CD14-positive monocyte (primary cell): ENCODE data around the gene GAN. TPM values are rescaled to one million over a fixed set of nuclear protein-coding genes. Genes with fewer than 3 reads are reported as not detected.

Source experiments
- DNase-seq, 3 donors: peaks; one replicate each; pipeline ENCODE4 v3.0.0-alpha.2; 2011 to 2022
- H2AFZ ChIP-seq: 2 replicates; pipeline ENCODE4 v1.6.0; 2012; ENCODE audit warnings: mild to moderate bottlenecking, low read depth, low read length, inconsistent platforms; ENCODE audit not compliant: insufficient read depth, poor library complexity, severe bottlenecking
- H3K27ac ChIP-seq, 2 donors: 1 replicate in 1 of 2; 2 replicates in 1 of 2; pipeline ENCODE4 v1.5.1; 2012 to 2013; ENCODE audit warnings: low read length in 2 of 2, control low read depth in 1 of 2, inconsistent platforms in 1 of 2, low read depth in 1 of 2, mild to moderate bottlenecking in 1 of 2
- H3K27me3 ChIP-seq, 2 donors: one replicate each; pipeline versions ENCODE4 v1.6.0 to v1.6.1; 2011 to 2013; ENCODE audit warnings: low read length in 2 of 2; ENCODE audit not compliant: control insufficient read depth in 2 of 2, insufficient read depth in 2 of 2
- H3K36me3 ChIP-seq, 2 donors: replicated peaks in 1 of 2; 1 replicate in 1 of 2; 2 replicates in 1 of 2; pipeline versions ENCODE4 v1.5.1 to v1.6.1; 2012 to 2013; ENCODE audit warnings: low read length in 2 of 2, control low read depth in 1 of 2, inconsistent platforms in 1 of 2, mild to moderate bottlenecking in 1 of 2; ENCODE audit not compliant: insufficient read depth in 2 of 2, control insufficient read depth in 1 of 2
- H3K4me1 ChIP-seq, 2 donors: 1 replicate in 1 of 2; 2 replicates in 1 of 2; pipeline versions ENCODE4 v1.5.1 to v1.6.1; 2012 to 2013; ENCODE audit warnings: low read length in 2 of 2, control low read depth in 1 of 2, inconsistent platforms in 1 of 2, mild to moderate bottlenecking in 1 of 2, moderate library complexity in 1 of 2; ENCODE audit not compliant: insufficient read depth in 2 of 2, control insufficient read depth in 1 of 2
- H3K4me2 ChIP-seq: replicated peaks from 2 replicates; pipeline ENCODE3; 2012; ENCODE audit warnings: low read length, moderate library complexity, mild to moderate bottlenecking; ENCODE audit not compliant: poor library complexity, severe bottlenecking; ENCODE audit errors: extremely low read depth
- H3K4me3 ChIP-seq, 3 experiments: fragments of 200-600 bp in 1 of 3; sonication (generic) in 1 of 3; replicated peaks in 1 of 3; 1 replicate in 2 of 3; 2 replicates in 1 of 3; pipeline ENCODE4 v1.5.1; 2011 to 2013; ENCODE audit warnings: low read length in 3 of 3, mild to moderate bottlenecking in 3 of 3, control low read depth in 2 of 3, low read depth in 2 of 3, inconsistent platforms in 1 of 3, moderate library complexity in 1 of 3
- H3K79me2 ChIP-seq: 2 replicates; pipeline ENCODE4 v1.6.0; 2012; ENCODE audit warnings: mild to moderate bottlenecking, control low read depth, inconsistent platforms, low read length, moderate library complexity; ENCODE audit not compliant: insufficient read depth
- H3K9ac ChIP-seq: 2 replicates; pipeline ENCODE4 v1.6.0; 2017; ENCODE audit warnings: low read length, mild to moderate bottlenecking; ENCODE audit not compliant: insufficient read depth, poor library complexity, severe bottlenecking
- H3K9me3 ChIP-seq, 2 donors: replicated peaks in 1 of 2; 1 replicate in 1 of 2; 2 replicates in 1 of 2; pipeline versions ENCODE4 v1.5.1 to v1.6.1; 2012 to 2013; ENCODE audit warnings: low read length in 2 of 2, control low read depth in 1 of 2; ENCODE audit not compliant: control insufficient read depth in 1 of 2, insufficient read depth in 1 of 2
- H4K20me1 ChIP-seq: 2 replicates; pipeline ENCODE4 v1.6.0; 2012; ENCODE audit warnings: mild to moderate bottlenecking, low read length, control low read depth, moderate library complexity; ENCODE audit not compliant: insufficient read depth
- H3K27ac Mint-ChIP-seq, 7 donors: one replicate each; pipeline ENCODE4 v1.8.0; 2020; ENCODE audit warnings: mild to moderate bottlenecking in 7 of 7, mixed read lengths in 7 of 7, moderate library complexity in 6 of 7, inconsistent platforms in 2 of 7
- H3K27me3 Mint-ChIP-seq, 3 donors: one replicate each; pipeline ENCODE4 v1.8.0; 2021 to 2022; ENCODE audit warnings: low read depth in 3 of 3, mild to moderate bottlenecking in 3 of 3, mixed read lengths in 3 of 3, moderate library complexity in 3 of 3, inconsistent platforms in 1 of 3
- H3K36me3 Mint-ChIP-seq, 2 donors: one replicate each; pipeline ENCODE4 v1.8.0; 2020; ENCODE audit warnings: mixed read lengths in 2 of 2, inconsistent platforms in 1 of 2, mild to moderate bottlenecking in 1 of 2
- H3K4me1 Mint-ChIP-seq: one replicate; pipeline ENCODE4 v1.8.0; 2020; ENCODE audit warnings: mild to moderate bottlenecking, mixed read lengths
- H3K4me3 Mint-ChIP-seq, 2 donors: one replicate each; pipeline ENCODE4 v1.8.0; 2020; ENCODE audit warnings: mild to moderate bottlenecking in 2 of 2, mixed read lengths in 2 of 2, moderate library complexity in 1 of 2
- H3K9me3 Mint-ChIP-seq, 7 donors: one replicate each; pipeline ENCODE4 v1.8.0; 2020 to 2022; ENCODE audit warnings: mixed read lengths in 7 of 7, mild to moderate bottlenecking in 6 of 7, moderate library complexity in 6 of 7, inconsistent platforms in 2 of 7
- WGBS: methylation state at CpG from one replicate; pipeline ENCODE4 v1.1.5; 2013; ENCODE audit warnings: missing lambda C conversion rate; ENCODE audit not compliant: insufficient coverage; 5-methylcytosine and 5-hydroxymethylcytosine counted together
- intact Hi-C, 2 donors: fragments of 100-400 bp; cut with micrococcal nuclease; formaldehyde crosslinking; loops; one replicate each; pipeline versions ENCODE4 v1.15.0 to v1.15.1; 2023
- polyA plus RNA-seq, 3 donors: library from polyadenylated mRNA; depleted of rRNA in 1 of 3; unstranded in 2 of 3; stranded (reverse) in 1 of 3; fragments of 300-500 nt in 2 of 3; fragments of >200 nt in 1 of 3; fragmentation: Illumina TruSeq in 2 of 3; gene quantifications; 1 replicate in 2 of 3; 2 replicates in 1 of 3; pipeline ENCODE4 v1.2.3, GENCODE V29; 2012 to 2021
- TF ChIP-seq, protein P1 (sequence below): fragments of 200-600 bp; IDR thresholded peaks from one replicate; pipeline ENCODE4 v1.8.0; 2022; ENCODE audit warnings: antibody characterized with exemption, mild to moderate bottlenecking

Gene GAN
- polyA plus RNA-seq, 3 donors: 0.89 to 1.2 (median 1.0) TPM

DNA sequence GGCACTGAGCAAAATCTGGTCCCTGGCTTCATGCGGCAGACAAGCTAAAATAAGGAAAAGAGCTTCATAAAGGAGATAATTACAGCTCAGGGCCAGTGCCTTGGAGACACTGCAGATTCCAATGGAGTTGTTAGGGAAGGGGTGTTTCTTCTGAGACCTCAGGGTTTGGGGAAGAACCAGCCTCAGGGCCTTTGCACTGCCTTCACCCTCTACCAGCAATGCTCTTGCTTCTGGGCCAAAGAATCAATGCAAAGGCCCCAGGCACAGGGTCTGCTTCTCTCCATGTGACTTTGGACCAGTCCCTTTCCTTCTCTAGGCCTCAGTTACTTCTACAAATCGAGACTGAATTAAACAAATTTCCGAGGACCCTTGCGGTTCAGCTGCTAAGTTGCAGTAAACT, 36.2 kb upstream of the GAN start:
- TF ChIP-seq, protein P1, sequence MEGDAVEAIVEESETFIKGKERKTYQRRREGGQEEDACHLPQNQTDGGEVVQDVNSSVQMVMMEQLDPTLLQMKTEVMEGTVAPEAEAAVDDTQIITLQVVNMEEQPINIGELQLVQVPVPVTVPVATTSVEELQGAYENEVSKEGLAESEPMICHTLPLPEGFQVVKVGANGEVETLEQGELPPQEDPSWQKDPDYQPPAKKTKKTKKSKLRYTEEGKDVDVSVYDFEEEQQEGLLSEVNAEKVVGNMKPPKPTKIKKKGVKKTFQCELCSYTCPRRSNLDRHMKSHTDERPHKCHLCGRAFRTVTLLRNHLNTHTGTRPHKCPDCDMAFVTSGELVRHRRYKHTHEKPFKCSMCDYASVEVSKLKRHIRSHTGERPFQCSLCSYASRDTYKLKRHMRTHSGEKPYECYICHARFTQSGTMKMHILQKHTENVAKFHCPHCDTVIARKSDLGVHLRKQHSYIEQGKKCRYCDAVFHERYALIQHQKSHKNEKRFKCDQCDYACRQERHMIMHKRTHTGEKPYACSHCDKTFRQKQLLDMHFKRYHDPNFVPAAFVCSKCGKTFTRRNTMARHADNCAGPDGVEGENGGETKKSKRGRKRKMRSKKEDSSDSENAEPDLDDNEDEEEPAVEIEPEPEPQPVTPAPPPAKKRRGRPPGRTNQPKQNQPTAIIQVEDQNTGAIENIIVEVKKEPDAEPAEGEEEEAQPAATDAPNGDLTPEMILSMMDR: no peak
- H3K27ac Mint-ChIP-seq: peak overlapping the region in 1 of 7 donors; percentile 27
- H2AFZ ChIP-seq: no peak overlapping the region
- no peaks in the 10 kb centered on the region for H4K20me1 ChIP-seq
- peaks cover 3% of the 10 kb centered on the region for H3K4me1 Mint-ChIP-seq
- no peak overlapping the region for H3K4me3 ChIP-seq
- no peaks in the 10 kb centered on the region for H3K9me3 ChIP-seq
- H3K36me3 Mint-ChIP-seq: no peaks in the 10 kb centered on the region
- H3K9ac ChIP-seq: no peak overlapping the region
- H3K9me3 Mint-ChIP-seq: no peaks in the 10 kb centered on the region
- H3K4me1 ChIP-seq: no peaks in the 10 kb centered on the region
- H3K4me3 Mint-ChIP-seq: no peak overlapping the region
- no peak overlapping the region for H3K4me2 ChIP-seq
- intact Hi-C loops: no loop called here
- no peaks in the 10 kb centered on the region for H3K27me3 ChIP-seq
- no peak for DNase-seq
- no peak overlapping the region for H3K27ac ChIP-seq
- WGBS: 100% methylated on average over 1 of the region's 4 CpGs
- peaks cover 2 to 4% (median 4%) of the 10 kb centered on the region in 3 donors for H3K27me3 Mint-ChIP-seq
- H3K36me3 ChIP-seq: no peaks in the 10 kb centered on the region
- no peaks in the 10 kb centered on the region for H3K79me2 ChIP-seq

DNA sequence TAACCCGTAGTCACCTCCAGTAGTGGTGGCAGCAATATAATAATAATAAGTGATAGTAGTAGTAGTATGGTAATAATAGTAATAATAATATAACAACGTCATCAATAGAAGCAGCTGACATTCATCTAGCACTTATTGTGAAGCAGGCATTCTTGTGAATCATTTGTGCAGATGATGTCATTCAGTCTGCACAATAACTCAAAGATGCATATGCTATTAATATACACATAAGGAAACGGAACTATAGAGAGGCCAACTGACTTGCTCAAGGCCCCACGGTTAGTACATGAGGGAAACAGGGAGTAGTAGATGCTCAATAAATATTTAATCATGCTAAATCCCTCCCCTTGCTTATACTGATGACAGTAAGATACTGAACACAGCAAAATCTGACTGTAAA, 35.4 kb upstream of the GAN start:
- no peaks in the 10 kb centered on the region for H3K4me1 ChIP-seq
- H3K4me2 ChIP-seq: no peak overlapping the region
- WGBS: no CpG with 5 or more reads among the region's 4 CpGs
- H4K20me1 ChIP-seq: no peaks in the 10 kb centered on the region
- Mint-ChIP-seq H3K27ac (no peak overlapping the region), H3K4me1 (peaks cover 3% of the 10 kb centered on the region), H3K4me3 (no peak overlapping the region), H3K27me3 (peaks cover 2 to 6% (median 4%) of the 10 kb centered on the region in 3 donors), H3K36me3 (no peaks in the 10 kb centered on the region), H3K9me3 (no peaks in the 10 kb centered on the region)
- no peaks in the 10 kb centered on the region for H3K79me2 ChIP-seq
- H3K9ac ChIP-seq: no peak overlapping the region
- peak in 2 of 3 donors; percentile 5 to 15 for DNase-seq
- H3K9me3 ChIP-seq: no peaks in the 10 kb centered on the region
- H3K4me3 ChIP-seq: no peak overlapping the region
- no peaks in the 10 kb centered on the region for H3K36me3 ChIP-seq
- intact Hi-C loops: no loop called here
- no peak overlapping the region for H3K27ac ChIP-seq
- H2AFZ ChIP-seq: no peak overlapping the region
- no peaks in the 10 kb centered on the region for H3K27me3 ChIP-seq
- TF ChIP-seq, protein P1: no peak
